DMS153 treated with DMSO at 0.1 percent for 48 hours (cell line): ENCODE results near the gene GRAMD1C.

ENCODE experiments used
- DNase-seq: peaks from one replicate; lab custom pipeline; 2025; ENCODE audit not compliant: unreplicated experiment; lab: John Stamatoyannopoulos, UW

Gene GRAMD1C

DNA sequence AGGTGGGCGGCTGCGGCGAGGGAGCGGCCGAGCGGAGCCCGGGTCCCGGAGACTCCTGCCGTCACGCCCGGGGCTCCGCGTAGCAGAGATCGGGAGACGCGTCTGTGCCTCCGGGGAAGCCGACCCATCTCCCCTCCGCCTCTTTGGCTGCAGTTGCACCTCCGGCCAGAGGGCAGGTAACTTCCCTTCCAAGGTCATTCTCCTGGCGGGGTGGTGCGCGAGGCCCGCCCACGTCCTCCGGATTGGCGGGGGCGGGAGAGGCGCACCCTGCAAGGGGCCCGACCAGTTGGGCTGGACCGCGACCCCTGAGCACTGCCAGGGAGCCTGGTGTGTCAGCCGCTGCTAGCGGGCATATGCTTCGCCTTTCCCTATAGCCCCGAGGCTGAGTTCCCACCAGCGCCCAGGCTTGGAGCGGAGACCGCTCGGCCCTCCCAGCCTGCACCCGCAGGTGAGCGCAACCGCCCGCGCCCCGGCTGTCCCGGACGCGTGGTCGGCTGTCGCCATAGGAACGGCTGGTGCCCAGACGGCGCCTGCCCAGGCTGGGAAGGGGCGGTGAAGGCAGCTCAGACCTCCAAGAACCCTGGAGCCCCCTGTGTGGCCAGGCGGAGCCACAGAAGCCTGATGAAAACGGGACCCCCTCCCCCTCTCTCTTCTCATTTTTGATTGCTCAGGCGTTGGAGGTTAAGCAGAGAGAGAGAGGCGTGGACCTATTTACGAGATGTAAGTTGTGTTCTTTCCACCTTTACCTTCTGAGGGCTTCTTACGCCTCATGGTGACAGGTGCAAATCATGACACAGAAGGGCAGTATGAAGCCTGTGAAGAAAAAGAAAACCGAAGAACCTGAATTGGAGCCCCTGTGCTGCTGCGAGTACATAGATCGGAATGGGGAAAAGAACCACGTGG, 109.7 kb downstream of the GRAMD1C start:
- no peak for DNase-seq

DNA sequence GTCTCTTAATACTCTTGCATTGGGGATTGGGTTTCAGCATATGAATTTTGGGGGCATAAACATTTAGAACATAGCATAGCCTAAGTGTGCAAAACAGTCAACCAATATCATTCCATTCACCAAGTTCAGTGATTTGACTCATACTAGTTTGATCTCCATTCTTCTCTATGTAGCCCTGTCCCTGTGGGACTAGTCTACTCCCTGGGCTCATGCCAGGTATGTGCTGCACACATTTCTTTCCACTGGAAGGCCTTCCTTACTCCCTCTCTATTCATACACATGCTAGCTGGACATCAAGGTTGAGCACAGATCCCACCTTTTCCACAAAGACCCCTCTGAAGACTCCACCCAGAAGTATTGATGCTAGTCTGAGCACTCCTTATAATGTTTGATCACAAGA, 114.3 kb downstream of the GRAMD1C start:
- no peak for DNase-seq

DNA sequence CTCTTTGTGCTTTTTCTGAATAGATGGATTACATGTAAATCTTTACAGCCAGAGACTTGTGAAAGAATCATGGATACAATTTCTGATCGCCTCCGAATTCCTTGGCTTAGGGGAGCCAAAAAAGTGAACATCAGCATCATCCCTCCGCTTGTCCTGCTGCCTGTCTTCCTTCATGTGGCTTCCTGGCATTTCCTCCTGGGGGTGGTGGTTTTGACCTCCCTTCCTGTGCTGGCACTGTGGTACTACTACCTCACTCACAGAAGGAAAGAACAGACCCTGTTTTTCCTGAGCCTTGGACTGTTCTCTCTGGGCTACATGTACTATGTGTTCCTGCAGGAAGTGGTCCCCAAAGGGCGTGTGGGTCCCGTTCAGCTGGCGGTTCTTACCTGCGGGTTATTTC, 115.1 kb downstream of the GRAMD1C start:
- no peak for DNase-seq

DNA sequence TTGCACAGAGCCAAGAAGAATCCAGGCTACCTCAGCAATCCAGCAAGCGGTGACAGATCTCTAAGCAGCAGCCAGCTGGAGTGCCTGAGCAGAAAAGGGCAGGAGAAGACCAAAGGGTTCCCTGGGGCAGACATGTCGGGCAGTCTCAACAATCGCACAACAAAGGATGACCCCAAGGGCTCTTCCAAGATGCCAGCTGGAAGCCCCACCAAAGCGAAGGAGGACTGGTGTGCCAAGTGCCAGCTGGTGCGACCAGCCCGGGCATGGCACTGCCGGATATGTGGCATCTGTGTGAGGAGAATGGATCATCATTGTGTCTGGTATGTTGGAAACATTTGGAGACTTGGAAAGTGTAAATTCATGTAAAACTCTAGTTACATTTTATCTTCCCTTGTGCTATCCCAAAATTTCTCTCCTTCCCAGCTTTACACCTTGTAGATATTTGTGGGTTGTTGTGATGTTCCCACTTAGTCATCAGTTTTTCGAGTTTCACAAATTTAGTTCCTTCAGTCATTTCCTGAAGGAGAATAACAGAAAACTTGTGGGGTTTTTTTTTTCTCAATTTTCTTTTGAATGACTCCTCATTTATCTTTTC, 115.6 kb downstream of the GRAMD1C start:
- no peak for DNase-seq

DNA sequence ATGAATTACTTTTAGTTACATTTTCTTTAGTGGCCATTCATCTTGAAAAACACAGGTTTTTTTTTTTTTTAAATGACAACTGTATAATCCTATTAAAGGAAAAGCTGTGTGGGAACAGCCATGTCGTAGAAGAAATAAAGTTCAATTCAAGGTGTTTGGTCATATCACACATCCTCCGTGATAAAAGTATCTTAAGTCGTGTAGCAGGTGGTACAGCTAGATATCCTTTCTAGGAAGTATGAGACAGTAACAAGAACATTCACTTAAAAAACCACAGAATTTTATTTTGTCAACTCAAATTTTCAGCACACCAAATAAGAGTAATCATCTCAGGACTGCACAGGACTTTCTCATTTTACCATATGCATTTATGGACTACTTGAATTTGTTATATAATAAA, 125.3 kb downstream of the GRAMD1C start:
- no peak for DNase-seq

DNA sequence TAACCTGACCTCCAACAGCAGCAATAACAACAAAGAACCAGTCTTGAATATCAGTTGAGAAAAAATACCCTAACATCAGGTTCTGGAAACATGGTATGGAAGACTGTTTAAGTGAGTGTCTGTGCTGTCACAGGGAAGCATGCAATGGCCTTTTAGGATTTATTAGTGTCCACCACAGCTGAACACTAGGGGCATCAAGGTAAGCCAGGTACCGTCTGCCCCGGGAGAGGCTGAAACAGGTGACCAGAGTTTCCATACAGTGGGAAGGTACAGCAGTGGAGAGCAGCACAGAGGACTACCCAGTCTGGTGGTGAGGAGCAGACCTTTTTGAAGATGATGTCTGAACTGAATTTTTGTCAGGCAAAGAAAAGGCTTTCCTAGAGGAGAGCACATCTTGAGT, 127.6 kb downstream of the GRAMD1C start:
- DNase-seq, result no peak

DNA sequence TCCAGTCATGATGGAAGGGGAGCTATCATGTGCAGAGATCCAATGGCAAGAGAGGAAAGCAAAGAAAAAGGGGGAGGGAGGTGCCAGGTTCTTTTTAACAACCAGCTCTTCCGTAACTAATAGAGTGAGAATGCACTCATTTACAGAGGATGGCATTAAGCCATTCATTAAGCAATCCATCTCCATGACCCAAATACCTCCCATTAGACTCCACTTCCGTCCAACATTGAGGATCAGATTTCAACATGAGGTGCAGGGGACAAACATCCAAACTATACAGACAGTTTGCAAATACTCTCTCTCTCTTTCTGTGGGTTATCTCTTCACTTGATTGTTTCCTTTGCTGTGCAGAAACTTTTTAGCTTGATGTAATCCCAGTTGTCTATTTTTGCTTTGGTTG, 130.4 kb downstream of the GRAMD1C start:
- DNase-seq, result no peak

DNA sequence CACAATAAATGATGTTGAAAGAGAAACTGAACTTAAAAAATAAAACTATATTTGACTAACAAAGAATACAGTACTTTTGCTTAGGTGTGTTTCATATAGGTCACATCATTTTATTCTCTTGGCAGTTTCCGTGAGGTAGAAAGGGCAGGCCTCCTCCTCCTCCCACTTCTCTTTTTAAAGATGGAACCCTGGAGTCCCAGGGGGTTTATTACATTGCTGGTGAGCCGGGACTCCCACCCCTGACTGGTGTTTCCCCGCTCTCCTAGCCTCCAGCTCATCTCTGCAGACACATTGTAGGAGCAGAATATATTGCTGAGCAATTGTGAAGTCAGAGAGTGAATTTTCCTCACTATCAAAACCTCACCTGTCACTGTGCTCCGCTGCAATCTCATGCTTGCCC, 139.2 kb downstream of the GRAMD1C start:
- no peak for DNase-seq

DNA sequence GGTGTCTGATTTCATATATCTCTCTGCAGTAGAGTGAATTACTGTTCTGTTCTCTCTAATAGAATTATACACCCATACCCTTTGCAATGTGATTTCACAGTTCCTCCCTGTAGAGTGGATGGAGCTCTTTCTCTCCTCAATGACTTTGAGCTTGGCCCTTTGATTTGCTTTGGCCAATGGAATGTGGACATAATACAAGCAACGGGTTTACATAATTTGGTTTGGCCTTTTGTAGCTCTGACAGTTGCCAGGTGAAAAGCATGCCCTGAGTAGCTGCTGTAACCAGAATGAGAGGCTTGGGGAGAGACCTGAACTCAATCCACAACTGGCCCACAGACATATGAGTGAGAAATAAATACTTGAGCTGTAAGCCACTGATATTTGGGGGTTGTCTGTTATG, 141.3 kb downstream of the GRAMD1C start:
- no peak for DNase-seq

DNA sequence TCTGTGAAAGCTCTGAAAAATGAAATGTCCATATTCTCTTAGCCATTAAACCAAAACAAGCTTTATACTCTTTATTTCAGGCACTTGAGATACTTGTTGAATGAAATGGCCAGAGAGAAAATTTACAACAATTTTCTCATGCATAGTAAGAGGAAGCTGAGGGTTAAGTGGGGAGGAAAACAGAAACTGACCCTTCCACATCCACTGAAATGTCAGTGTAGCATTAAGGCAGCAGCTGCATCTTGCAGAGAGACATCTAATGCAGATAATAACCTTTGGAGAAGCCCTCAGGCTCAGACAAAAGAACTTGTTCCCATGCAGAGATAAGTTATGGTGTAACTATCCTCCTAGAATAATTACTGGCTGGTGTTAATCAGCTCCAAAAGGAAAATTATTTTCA, 143.2 kb downstream of the GRAMD1C start:
- DNase-seq, result no peak

DNA sequence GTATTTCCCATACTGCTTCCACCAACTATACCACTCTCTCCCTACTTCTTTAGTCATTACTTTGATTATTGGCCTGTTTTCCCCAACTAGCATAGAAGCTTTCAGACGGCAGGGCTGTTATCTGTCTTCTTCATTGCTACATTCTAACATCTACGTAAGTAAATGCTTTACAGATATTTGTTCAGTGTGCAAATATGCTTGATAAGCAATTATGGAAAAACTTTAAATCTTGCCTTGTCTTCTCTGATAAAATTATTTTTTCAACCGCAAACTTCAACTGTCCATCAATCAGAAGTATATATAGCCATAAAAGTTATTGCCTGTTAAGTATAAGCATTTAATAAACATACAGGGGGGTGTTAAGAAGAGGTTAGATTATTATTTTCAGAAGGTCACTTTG, 145.0 kb downstream of the GRAMD1C start:
- no peak for DNase-seq

DNA sequence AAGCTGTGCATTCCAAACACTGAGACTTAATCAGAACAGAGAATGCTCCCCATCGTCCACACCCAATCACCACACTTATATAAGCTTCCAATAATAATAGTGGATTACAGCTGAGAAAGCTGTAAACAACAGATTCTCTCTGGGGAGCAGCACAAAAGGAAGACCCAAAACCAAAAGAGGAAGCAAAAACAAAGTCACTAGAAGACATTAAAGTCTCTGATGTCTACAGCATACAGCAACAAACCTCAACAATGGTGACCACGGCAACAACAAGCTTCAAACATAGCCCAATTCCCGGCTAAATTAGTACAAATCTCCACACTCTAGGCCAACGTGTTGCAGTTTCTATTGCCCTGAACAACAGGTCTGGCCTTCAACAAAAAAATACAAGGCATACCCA, 147.0 kb downstream of the GRAMD1C start:
- DNase-seq, result no peak
